K562 (cell line): Measurements from ENCODE around the gene AMFR. TPM values are rescaled to one million over a fixed set of nuclear protein-coding genes. Genes with fewer than 3 reads are reported as not detected.

Experiments
- ATF7 ChIP-seq: fragments of 450-650 bp; IDR thresholded peaks from 2 replicates; pipeline ENCODE4 v1.7.1; 2014; ENCODE audit warnings: mild to moderate bottlenecking, moderate library complexity
- ETV5 ChIP-seq: sonication (generic); formaldehyde crosslinking; IDR thresholded peaks from 2 replicates; pipeline ENCODE4 v1.4.0; 2020; ENCODE audit warnings: low read depth, mild to moderate bottlenecking, missing genetic modification reagents
- GABPA ChIP-seq: fragments of 200-800 bp; sonication (Bioruptor generic); conservative IDR thresholded peaks from 2 replicates; pipeline ENCODE4 v1.6.1; 2016; ENCODE audit warnings: low read depth, missing genetic modification characterization, missing compliant biosample characterization
- HNRNPL ChIP-seq: fragments of 200-400 bp; formaldehyde crosslinking; IDR thresholded peaks from 2 replicates; pipeline ENCODE4 v1.6.1; 2017; ENCODE audit warnings: low read depth, mild to moderate bottlenecking, low read length
- JUN ChIP-seq, 2 experiments: sonication (generic) in 1 of 2; formaldehyde crosslinking in 1 of 2; IDR thresholded peaks; 2 replicates each; pipeline versions ENCODE4 v1.6.1 to v1.8.0; 2012 to 2022; ENCODE audit warnings: borderline replicate concordance in 2 of 2, mild to moderate bottlenecking in 2 of 2, improper control_type of control experiment in 1 of 2, low read depth in 1 of 2, low read length in 1 of 2, missing genetic modification reagents in 1 of 2
- KDM5B ChIP-seq: fragments of 200-600 bp; sonication (generic); IDR thresholded peaks from 2 replicates; pipeline ENCODE4 v1.6.1; 2012; ENCODE audit warnings: low read depth, mild to moderate bottlenecking, moderate library complexity, low read length, control low read depth, inconsistent platforms; ENCODE audit not compliant: insufficient replicate concordance
- MAZ ChIP-seq, 2 experiments: fragments of 450-650 bp in 1 of 2; sonication (generic) in 1 of 2; formaldehyde crosslinking; IDR thresholded peaks in 1 of 2; conservative IDR thresholded peaks in 1 of 2; 2 replicates each; pipeline versions ENCODE4 v1.4.0 to v1.5.0; 2020; ENCODE audit warnings: mild to moderate bottlenecking in 1 of 2, missing genetic modification reagents in 1 of 2
- MCM7 ChIP-seq, 2 experiments: fragments of 450-650 bp; IDR thresholded peaks; 2 replicates each; pipeline ENCODE4 v1.6.1; 2016 to 2018
- MEF2A ChIP-seq: IDR thresholded peaks from 2 replicates; pipeline ENCODE4 v1.6.1; 2011; ENCODE audit warnings: low read depth, mild to moderate bottlenecking, low read length, moderate library complexity; ENCODE audit not compliant: control insufficient read depth
- NCOA1 ChIP-seq: fragments of 450-650 bp; IDR thresholded peaks from 2 replicates; pipeline ENCODE4 v1.6.1; 2016; ENCODE audit warnings: low read depth
- NR2C2 ChIP-seq, 2 experiments: fragments of 200-800 bp in 1 of 2; sonication (Bioruptor generic) in 1 of 2; sonication (generic) in 1 of 2; formaldehyde crosslinking in 1 of 2; IDR thresholded peaks; 2 replicates each; pipeline versions ENCODE4 v1.6.1 to v1.8.0; 2016 to 2022; ENCODE audit warnings: mild to moderate bottlenecking in 1 of 2, missing compliant biosample characterization in 1 of 2, missing genetic modification characterization in 1 of 2, missing genetic modification reagents in 1 of 2
- PPARD ChIP-seq: fragments of 250-450 bp; sonication (Bioruptor Pico); IDR thresholded peaks from 2 replicates; pipeline ENCODE4 v1.8.0; 2022; ENCODE audit warnings: inconsistent platforms, mild to moderate bottlenecking, moderate library complexity
- PURB ChIP-seq: sonication (generic); formaldehyde crosslinking; IDR thresholded peaks from 2 replicates; pipeline ENCODE4 v1.9.0; 2021; ENCODE audit warnings: low read depth, mild to moderate bottlenecking, missing genetic modification reagents
- RBM17 ChIP-seq: fragments of 200-400 bp; formaldehyde crosslinking; IDR thresholded peaks from 2 replicates; pipeline ENCODE4 v1.6.1; 2017; ENCODE audit warnings: low read depth, mild to moderate bottlenecking, low read length, borderline replicate concordance
- RBM25 ChIP-seq: fragments of 200-400 bp; formaldehyde crosslinking; IDR thresholded peaks from 2 replicates; pipeline ENCODE4 v1.6.1; 2018; ENCODE audit warnings: low read length, low read depth, moderate library complexity; ENCODE audit not compliant: severe bottlenecking
- SMAD4 ChIP-seq: fragments of 250-450 bp; sonication (Bioruptor Pico); conservative IDR thresholded peaks from 2 replicates; pipeline ENCODE4 v1.8.0; 2021; ENCODE audit warnings: inconsistent platforms, mild to moderate bottlenecking, moderate library complexity
- SMARCA4 ChIP-seq: fragments of 450-650 bp; IDR thresholded peaks from 2 replicates; pipeline ENCODE4 v1.6.1; 2016
- SOX6 ChIP-seq: fragments of 450-650 bp; IDR thresholded peaks from 2 replicates; pipeline ENCODE4 v1.6.1; 2014; ENCODE audit warnings: mild to moderate bottlenecking
- XRCC4 ChIP-seq: IDR thresholded peaks from one replicate; pipeline ENCODE4 v1.6.1; 2011; ENCODE audit not compliant: insufficient read depth, insufficient read length; ENCODE audit errors: extremely low read depth
- ZFP36 ChIP-seq: fragments of 150-350 bp; IDR thresholded peaks from 2 replicates; pipeline ENCODE4 v1.6.1; 2018; ENCODE audit warnings: low read length, low read depth; ENCODE audit not compliant: partially characterized antibody
- ZFX ChIP-seq: sonication (generic); formaldehyde crosslinking; IDR thresholded peaks from 2 replicates; pipeline ENCODE4 v1.8.0; 2022; ENCODE audit warnings: mild to moderate bottlenecking, missing genetic modification reagents, moderate library complexity
- ZNF121 ChIP-seq: sonication (generic); formaldehyde crosslinking; conservative IDR thresholded peaks from 2 replicates; pipeline ENCODE4 v1.8.0; 2022; ENCODE audit warnings: missing genetic modification reagents
- ZNF384 ChIP-seq: IDR thresholded peaks from 2 replicates; pipeline ENCODE4 v1.6.1; 2012; ENCODE audit warnings: low read depth, low read length, improper control_type of control experiment
- ZNF584 ChIP-seq: fragments of 200-800 bp; sonication (Bioruptor generic); IDR thresholded peaks from 2 replicates; pipeline ENCODE4 v1.6.1; 2016; ENCODE audit warnings: low read depth, mild to moderate bottlenecking, missing genetic modification characterization, missing compliant biosample characterization
- ZNF740 ChIP-seq, 3 experiments: fragments of 200-800 bp in 1 of 3; sonication (Bioruptor generic) in 1 of 3; sonication (generic) in 1 of 3; formaldehyde crosslinking in 1 of 3; IDR thresholded peaks; 2 replicates each; pipeline versions ENCODE4 v1.6.1 to v1.8.0; 2016 to 2022; ENCODE audit warnings: mild to moderate bottlenecking in 2 of 3, missing compliant biosample characterization in 2 of 3, missing genetic modification characterization in 2 of 3, missing genetic modification reagents in 1 of 3
- ZNF79 ChIP-seq: fragments of 250-450 bp; sonication (Bioruptor Pico); IDR thresholded peaks from 2 replicates; pipeline ENCODE4 v1.4.0; 2020; ENCODE audit warnings: low read depth, mild to moderate bottlenecking, moderate library complexity
- ZZZ3 ChIP-seq: fragments of 450-650 bp; IDR thresholded peaks from 2 replicates; pipeline ENCODE4 v1.6.1; 2016; ENCODE audit warnings: antibody characterized with exemption, mild to moderate bottlenecking, moderate library complexity
- polyA plus RNA-seq, 8 experiments: library from polyadenylated mRNA; depleted of rRNA in 4 of 8; stranded (reverse) in 5 of 8; unstranded in 3 of 8; fragments of >200 nt; fragmentation: Nextera tagmentation in 2 of 8; fragmentation: Illumina TruSeq in 1 of 8; extraction: Ambion mirVana in 2 of 8; extraction: Trizol in 1 of 8; gene quantifications; 2 replicates each; pipeline versions ENCODE4 v1.2.1 to v1.2.3, GENCODE V29; 2011 to 2014; ENCODE audit warnings: inconsistent platforms in 1 of 8, missing spikeins in 1 of 8
- total RNA-seq, 7 experiments: library from RNA; depleted of rRNA in 6 of 7; stranded (reverse); fragments of >200 nt in 6 of 7; fragmentation: Illumina TruSeq in 2 of 7; extraction: Trizol in 2 of 7; gene quantifications; 2 replicates each; pipeline versions ENCODE4 v1.2.1 to v1.2.3, GENCODE V29; 2011 to 2021; ENCODE audit warnings: low replicate concordance in 1 of 7
- TF ChIP-seq, protein P1 (sequence below): sonication (generic); IDR thresholded peaks from 2 replicates; pipeline ENCODE4 v1.6.1; 2016

Gene AMFR
- total and polyA plus RNA-seq, 9 of the 15 experiments (the other 6 are each of a cell fraction or from before 2014, with no cell fraction given), result 15.6 to 113 (median 58.4) TPM

DNA sequence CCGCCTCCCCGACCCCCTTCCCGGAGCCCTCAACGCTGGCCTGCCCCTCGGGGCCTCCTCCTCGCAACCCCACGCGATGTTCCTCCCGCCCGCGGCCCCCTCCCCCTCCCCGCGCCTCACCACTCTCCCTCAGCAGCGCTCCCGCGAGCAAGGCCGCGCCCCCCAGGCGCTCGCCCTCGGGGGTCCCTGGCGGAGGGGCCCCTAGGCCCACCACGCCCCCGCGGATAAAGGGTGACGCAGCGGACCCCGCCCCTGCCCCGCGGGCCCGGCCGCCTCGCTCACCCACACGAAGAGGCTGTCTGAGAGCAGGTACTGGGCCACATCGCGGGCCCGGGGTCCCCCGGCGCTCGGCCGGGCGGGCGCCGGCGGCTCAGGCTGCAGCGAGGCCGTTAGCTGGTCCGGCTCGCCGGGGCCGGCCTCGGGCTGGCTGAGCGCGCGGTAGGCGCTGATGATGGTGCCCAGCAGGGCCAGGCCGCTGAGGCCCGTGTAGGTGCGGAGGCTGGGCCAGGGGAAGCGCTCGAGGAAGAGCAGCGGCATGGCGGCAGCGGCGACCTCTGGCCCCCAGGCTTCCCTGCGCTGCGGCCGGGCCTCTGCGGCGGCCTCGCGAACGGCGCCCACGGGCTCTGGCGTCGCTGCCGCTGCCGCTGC lies 430 bp downstream of the AMFR start (continued):
- TF ChIP-seq ZFX (CRISPR knock-in tag) (peak; percentile 79), MCM7 (IDR thresholded peaks at IDR 0.05) (no peak), ZFP36 (no peak), MAZ (CRISPR knock-in tag; conservative IDR thresholded peaks at IDR 0.05 in 1 of 2, IDR thresholded peaks at IDR 0.05 in 1 of 2) (peak in 1 of 2 experiments; percentile 11; a peak in 1 of 4 replicates), RBM17 (no peak), NCOA1 (no peak), ATF7 (no peak), XRCC4 (no peak), JUN (IDR thresholded peaks at IDR 0.05; ENCODE audit: borderline replicate concordance, low read depth, low read length) (no peak), JUN (CRISPR knock-in tag; IDR thresholded peaks at IDR 0.05; ENCODE audit: borderline replicate concordance) (no peak), PURB (no peak), ZZZ3 (no peak), KDM5B (no peak), ZNF584 (CRISPR knock-in tag) (no peak), ZNF121 (no peak), RBM25 (peak; percentile 68), HNRNPL (0 out of 2 replicates have a peak, but pooled peaks have one; percentile 14), SOX6 (no peak), ETV5 (CRISPR knock-in tag) (no peak), GABPA (tag) (peak; percentile 4; the same call in 1 of the 2 replicates), ZNF740 (CRISPR knock-in tag; IDR thresholded peaks at IDR 0.05) (no peak), ZNF740 (tag; IDR thresholded peaks at IDR 0.05) (no peak), NR2C2 (CRISPR knock-in tag; IDR thresholded peaks at IDR 0.05) (no peak), NR2C2 (tag; IDR thresholded peaks at IDR 0.05) (peak; percentile 62; the same call in 1 of the 2 replicates), MEF2A (no peak), SMAD4 (CRISPR knock-in tag) (no peak), ZNF79 (CRISPR knock-in tag) (no peak), PPARD (CRISPR knock-in tag) (no peak), SMARCA4 (no peak), ZNF384 (no peak)
- TF ChIP-seq, protein P1, sequence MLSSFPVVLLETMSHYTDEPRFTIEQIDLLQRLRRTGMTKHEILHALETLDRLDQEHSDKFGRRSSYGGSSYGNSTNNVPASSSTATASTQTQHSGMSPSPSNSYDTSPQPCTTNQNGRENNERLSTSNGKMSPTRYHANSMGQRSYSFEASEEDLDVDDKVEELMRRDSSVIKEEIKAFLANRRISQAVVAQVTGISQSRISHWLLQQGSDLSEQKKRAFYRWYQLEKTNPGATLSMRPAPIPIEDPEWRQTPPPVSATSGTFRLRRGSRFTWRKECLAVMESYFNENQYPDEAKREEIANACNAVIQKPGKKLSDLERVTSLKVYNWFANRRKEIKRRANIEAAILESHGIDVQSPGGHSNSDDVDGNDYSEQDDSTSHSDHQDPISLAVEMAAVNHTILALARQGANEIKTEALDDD, result no peak
